Measurements from ENCODE around the gene HEY2.

DNA sequence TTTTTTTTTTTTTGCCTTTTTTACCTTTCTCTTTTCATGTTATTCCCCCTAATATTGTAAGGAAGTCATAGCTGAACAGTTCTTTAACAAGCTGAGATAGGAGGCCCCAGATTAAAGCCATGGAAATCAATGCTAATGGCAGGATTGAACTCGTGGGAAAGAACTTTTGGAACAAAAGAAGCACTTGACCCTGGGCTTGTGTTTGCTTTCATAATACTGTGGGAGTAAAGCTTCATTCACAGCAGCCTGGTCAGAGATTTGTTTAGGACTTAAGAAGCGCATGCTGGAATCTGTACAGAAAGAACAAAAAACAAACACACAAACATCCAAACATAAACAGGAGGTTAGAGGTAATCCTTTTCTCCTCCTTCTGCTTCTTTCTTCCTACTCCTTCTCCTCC is 5.1 kb downstream of the HEY2 start:
- TF ChIP-seq, protein P1, sequence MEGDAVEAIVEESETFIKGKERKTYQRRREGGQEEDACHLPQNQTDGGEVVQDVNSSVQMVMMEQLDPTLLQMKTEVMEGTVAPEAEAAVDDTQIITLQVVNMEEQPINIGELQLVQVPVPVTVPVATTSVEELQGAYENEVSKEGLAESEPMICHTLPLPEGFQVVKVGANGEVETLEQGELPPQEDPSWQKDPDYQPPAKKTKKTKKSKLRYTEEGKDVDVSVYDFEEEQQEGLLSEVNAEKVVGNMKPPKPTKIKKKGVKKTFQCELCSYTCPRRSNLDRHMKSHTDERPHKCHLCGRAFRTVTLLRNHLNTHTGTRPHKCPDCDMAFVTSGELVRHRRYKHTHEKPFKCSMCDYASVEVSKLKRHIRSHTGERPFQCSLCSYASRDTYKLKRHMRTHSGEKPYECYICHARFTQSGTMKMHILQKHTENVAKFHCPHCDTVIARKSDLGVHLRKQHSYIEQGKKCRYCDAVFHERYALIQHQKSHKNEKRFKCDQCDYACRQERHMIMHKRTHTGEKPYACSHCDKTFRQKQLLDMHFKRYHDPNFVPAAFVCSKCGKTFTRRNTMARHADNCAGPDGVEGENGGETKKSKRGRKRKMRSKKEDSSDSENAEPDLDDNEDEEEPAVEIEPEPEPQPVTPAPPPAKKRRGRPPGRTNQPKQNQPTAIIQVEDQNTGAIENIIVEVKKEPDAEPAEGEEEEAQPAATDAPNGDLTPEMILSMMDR (IDR thresholded peaks at IDR 0.05 in 8 of 11, conservative IDR thresholded peaks at IDR 0.05 in 3 of 11) = no peak
- TF ChIP-seq POLR2A (IDR thresholded peaks at IDR 0.05) = no peak
- no peak for TF ChIP-seq POLR2AphosphoS5 (IDR thresholded peaks at IDR 0.05)
